Liver (tissue), 9 donors: Measurements from ENCODE around the gene OR2AE1. TPM values are rescaled to one million over a fixed set of nuclear protein-coding genes. Genes with fewer than 3 reads are reported as not detected.

ENCODE experiments used
- DNase-seq: peaks from one replicate; pipeline ENCODE4 v3.0.0-alpha.2; 2017; ENCODE audit warnings: low spot score
- H3K27ac ChIP-seq, 2 donors: one replicate each; pipeline ENCODE4 v1.7.0; 2013; ENCODE audit warnings: inconsistent platforms in 2 of 2, low read length in 2 of 2, control low read depth in 1 of 2, low read depth in 1 of 2, mild to moderate bottlenecking in 1 of 2
- H3K27me3 ChIP-seq, 4 donors: one replicate each; pipeline versions ENCODE4 v1.6.1 to v1.7.0; 2013; ENCODE audit warnings: low read length in 3 of 4, inconsistent platforms in 1 of 4, mild to moderate bottlenecking in 1 of 4, moderate library complexity in 1 of 4; ENCODE audit not compliant: control insufficient read depth in 4 of 4, insufficient read depth in 4 of 4
- H3K36me3 ChIP-seq, 4 donors: one replicate each; pipeline versions ENCODE4 v1.6.1 to v1.7.0; 2013; ENCODE audit warnings: low read length in 3 of 4, mild to moderate bottlenecking in 3 of 4, low read depth in 1 of 4, moderate library complexity in 1 of 4; ENCODE audit not compliant: control insufficient read depth in 4 of 4, insufficient read depth in 3 of 4
- H3K4me1 ChIP-seq, 4 donors: one replicate each; pipeline versions ENCODE4 v1.6.1 to v1.7.0; 2013; ENCODE audit warnings: low read length in 3 of 4, mild to moderate bottlenecking in 3 of 4, moderate library complexity in 1 of 4; ENCODE audit not compliant: control insufficient read depth in 4 of 4, insufficient read depth in 4 of 4
- H3K4me3 ChIP-seq, 3 donors: one replicate each; pipeline versions ENCODE4 v1.6.1 to v1.7.0; 2013; ENCODE audit warnings: low read length in 3 of 3, control low read depth in 1 of 3, low read depth in 1 of 3, mild to moderate bottlenecking in 1 of 3
- H3K9ac ChIP-seq, 2 donors: one replicate each; pipeline ENCODE4 v1.7.0; 2013; ENCODE audit warnings: low read length in 2 of 2, mild to moderate bottlenecking in 2 of 2, moderate library complexity in 2 of 2, control low read depth in 1 of 2, low read depth in 1 of 2
- H3K9me3 ChIP-seq, 4 donors: one replicate each; pipeline versions ENCODE4 v1.6.1 to v1.7.0; 2013; ENCODE audit warnings: low read length in 3 of 4; ENCODE audit not compliant: control insufficient read depth in 4 of 4
- EGR1 ChIP-seq, 2 donors: IDR thresholded peaks; 2 replicates each; pipeline ENCODE4 v1.6.1; 2016 to 2018; ENCODE audit warnings: antibody characterized with exemption in 2 of 2, low read depth in 2 of 2
- FOXA1 ChIP-seq: IDR thresholded peaks from 2 replicates; pipeline ENCODE4 v1.6.1; 2016; ENCODE audit warnings: antibody characterized with exemption
- FOXA2 ChIP-seq: IDR thresholded peaks from 2 replicates; pipeline ENCODE4 v1.6.1; 2016; ENCODE audit warnings: antibody characterized with exemption
- GABPA ChIP-seq, 2 donors: IDR thresholded peaks in 1 of 2; conservative IDR thresholded peaks in 1 of 2; 2 replicates each; pipeline ENCODE4 v1.6.1; 2016; ENCODE audit warnings: antibody characterized with exemption in 2 of 2, mild to moderate bottlenecking in 1 of 2, moderate library complexity in 1 of 2
- HNF4A ChIP-seq, 2 donors: conservative IDR thresholded peaks; 2 replicates each; pipeline ENCODE4 v1.6.1; 2016; ENCODE audit warnings: antibody characterized with exemption in 2 of 2, mild to moderate bottlenecking in 2 of 2
- HNF4G ChIP-seq: IDR thresholded peaks from 2 replicates; pipeline ENCODE4 v1.6.1; 2016; ENCODE audit warnings: antibody characterized with exemption
- JUND ChIP-seq, 2 donors: IDR thresholded peaks; 2 replicates each; pipeline ENCODE4 v1.6.1; 2016; ENCODE audit warnings: antibody characterized with exemption in 2 of 2
- NR2F2 ChIP-seq: IDR thresholded peaks from 2 replicates; pipeline ENCODE4 v1.6.1; 2016; ENCODE audit warnings: antibody characterized with exemption
- RAD21 ChIP-seq, 2 donors: IDR thresholded peaks; 2 replicates each; pipeline ENCODE4 v1.6.1; 2016; ENCODE audit warnings: antibody characterized with exemption in 2 of 2, mild to moderate bottlenecking in 2 of 2
- RXRA ChIP-seq, 2 donors: IDR thresholded peaks; 2 replicates each; pipeline ENCODE4 v1.6.1; 2017 to 2018; ENCODE audit warnings: antibody characterized with exemption in 2 of 2, mild to moderate bottlenecking in 1 of 2
- SP1 ChIP-seq: IDR thresholded peaks from 2 replicates; pipeline ENCODE4 v1.6.1; 2018; ENCODE audit warnings: antibody characterized with exemption, mild to moderate bottlenecking
- TAF1 ChIP-seq: conservative IDR thresholded peaks from 2 replicates; pipeline ENCODE4 v1.6.1; 2016; ENCODE audit warnings: antibody characterized with exemption, mild to moderate bottlenecking
- YY1 ChIP-seq: IDR thresholded peaks from 2 replicates; pipeline ENCODE4 v1.6.1; 2016; ENCODE audit warnings: antibody characterized with exemption, mild to moderate bottlenecking
- WGBS: extraction: QIAGEN DNeasy Blood & Tissue Kit; methylation state at CpG from one replicate; pipeline ENCODE4 v1.1.7; 2013; 5-methylcytosine and 5-hydroxymethylcytosine counted together
- polyA plus RNA-seq, 2 donors: library from polyadenylated mRNA; stranded (reverse) in 1 of 2; unstranded in 1 of 2; fragments of 200-250 nt in 1 of 2; fragments of >200 nt in 1 of 2; fragmentation: Nextera tagmentation in 1 of 2; extraction: Ambion mirVana in 1 of 2; gene quantifications; one replicate each; pipeline versions ENCODE4 v1.2.1 to v1.2.3, GENCODE V29; 2013 to 2015
- total RNA-seq, 2 donors: library from RNA; depleted of rRNA; stranded (reverse); fragments of >200 nt; gene quantifications; one replicate each; pipeline ENCODE4 v1.2.3, GENCODE V29; 2014
- TF ChIP-seq, protein P1 (sequence below): IDR thresholded peaks from 2 replicates; pipeline ENCODE4 v1.6.1; 2016; ENCODE audit warnings: antibody characterized with exemption, mild to moderate bottlenecking
- TF ChIP-seq, protein P2 (sequence below): fragments of 150-350 bp; IDR thresholded peaks from 2 replicates; pipeline ENCODE4 v1.5.1; 2017; ENCODE audit warnings: improper control_type of control experiment, low read depth, low read length; ENCODE audit not compliant: missing input control
- TF ChIP-seq, protein P3 (sequence below): IDR thresholded peaks from 2 replicates; pipeline ENCODE4 v1.6.1; 2016; ENCODE audit warnings: antibody characterized with exemption
- TF ChIP-seq, protein P4 (sequence below): IDR thresholded peaks from 2 replicates; pipeline ENCODE4 v1.6.1; 2016; ENCODE audit warnings: antibody characterized with exemption
- TF ChIP-seq, protein P5 (sequence below): IDR thresholded peaks from 2 replicates; pipeline ENCODE4 v1.6.1; 2016; ENCODE audit warnings: antibody characterized with exemption
- donor health status: healthy.
- donor health status: healthy.
- donor health status: healthy.
- donor health status: healthy.
- donor health status: healthy.

OR2AE1 gene
- total and polyA plus RNA-seq, 4 donors = 0.25 TPM; not detected in 3

DNA sequence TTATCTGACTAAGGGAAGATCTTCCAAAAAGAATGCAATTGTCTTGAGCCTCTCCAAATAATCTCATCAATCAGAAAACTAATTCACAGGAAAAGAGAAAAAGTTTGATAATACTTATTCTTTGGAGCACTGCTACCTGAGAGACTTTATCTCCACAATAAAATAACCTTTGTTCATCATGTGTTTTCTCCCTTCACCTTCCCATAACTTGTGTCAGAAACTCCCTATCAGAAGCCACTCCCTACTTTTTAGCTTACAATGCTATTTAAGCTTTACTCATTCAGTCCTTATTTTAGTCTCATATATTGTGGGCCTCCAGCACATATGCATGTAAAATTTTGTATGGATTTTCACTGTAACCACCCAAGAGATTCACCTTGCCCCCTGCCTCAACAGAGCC lies 48.0 kb downstream of the OR2AE1 start:
- H3K4me1 ChIP-seq = peaks cover 7 to 72% (median 48%) of the 10 kb centered on the region in 4 donors
- H3K4me3 ChIP-seq = peak overlapping the region; percentile 24 to 52 (median 34)
- no peaks in the 10 kb centered on the region for H3K9me3 ChIP-seq
- DNase-seq = no peak
- H3K27ac ChIP-seq = peak overlapping the region; percentile 91 to 97
- H3K9ac ChIP-seq = peak overlapping the region; percentile 35 to 87
- no peaks in the 10 kb centered on the region for H3K36me3 ChIP-seq
- no peaks in the 10 kb centered on the region for H3K27me3 ChIP-seq
- TF ChIP-seq RXRA (IDR thresholded peaks at IDR 0.05) (peak in 1 of 2 donors; percentile 56), RAD21 (IDR thresholded peaks at IDR 0.05) (no peak), FOXA2 (no peak), YY1 (no peak), TAF1 (no peak), GABPA (IDR thresholded peaks at IDR 0.05 in 1 of 2, conservative IDR thresholded peaks at IDR 0.05 in 1 of 2) (no peak), HNF4A (conservative IDR thresholded peaks at IDR 0.05) (peak in 1 of 2 donors; percentile 62), NR2F2 (no peak), HNF4G (no peak), SP1 (no peak), JUND (IDR thresholded peaks at IDR 0.05) (peak; percentile 6 to 41), EGR1 (IDR thresholded peaks at IDR 0.05; ENCODE audit: low read depth in 2 of 2) (no peak)
- TF ChIP-seq, protein P1, sequence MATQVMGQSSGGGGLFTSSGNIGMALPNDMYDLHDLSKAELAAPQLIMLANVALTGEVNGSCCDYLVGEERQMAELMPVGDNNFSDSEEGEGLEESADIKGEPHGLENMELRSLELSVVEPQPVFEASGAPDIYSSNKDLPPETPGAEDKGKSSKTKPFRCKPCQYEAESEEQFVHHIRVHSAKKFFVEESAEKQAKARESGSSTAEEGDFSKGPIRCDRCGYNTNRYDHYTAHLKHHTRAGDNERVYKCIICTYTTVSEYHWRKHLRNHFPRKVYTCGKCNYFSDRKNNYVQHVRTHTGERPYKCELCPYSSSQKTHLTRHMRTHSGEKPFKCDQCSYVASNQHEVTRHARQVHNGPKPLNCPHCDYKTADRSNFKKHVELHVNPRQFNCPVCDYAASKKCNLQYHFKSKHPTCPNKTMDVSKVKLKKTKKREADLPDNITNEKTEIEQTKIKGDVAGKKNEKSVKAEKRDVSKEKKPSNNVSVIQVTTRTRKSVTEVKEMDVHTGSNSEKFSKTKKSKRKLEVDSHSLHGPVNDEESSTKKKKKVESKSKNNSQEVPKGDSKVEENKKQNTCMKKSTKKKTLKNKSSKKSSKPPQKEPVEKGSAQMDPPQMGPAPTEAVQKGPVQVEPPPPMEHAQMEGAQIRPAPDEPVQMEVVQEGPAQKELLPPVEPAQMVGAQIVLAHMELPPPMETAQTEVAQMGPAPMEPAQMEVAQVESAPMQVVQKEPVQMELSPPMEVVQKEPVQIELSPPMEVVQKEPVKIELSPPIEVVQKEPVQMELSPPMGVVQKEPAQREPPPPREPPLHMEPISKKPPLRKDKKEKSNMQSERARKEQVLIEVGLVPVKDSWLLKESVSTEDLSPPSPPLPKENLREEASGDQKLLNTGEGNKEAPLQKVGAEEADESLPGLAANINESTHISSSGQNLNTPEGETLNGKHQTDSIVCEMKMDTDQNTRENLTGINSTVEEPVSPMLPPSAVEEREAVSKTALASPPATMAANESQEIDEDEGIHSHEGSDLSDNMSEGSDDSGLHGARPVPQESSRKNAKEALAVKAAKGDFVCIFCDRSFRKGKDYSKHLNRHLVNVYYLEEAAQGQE = peak; percentile 13

DNA sequence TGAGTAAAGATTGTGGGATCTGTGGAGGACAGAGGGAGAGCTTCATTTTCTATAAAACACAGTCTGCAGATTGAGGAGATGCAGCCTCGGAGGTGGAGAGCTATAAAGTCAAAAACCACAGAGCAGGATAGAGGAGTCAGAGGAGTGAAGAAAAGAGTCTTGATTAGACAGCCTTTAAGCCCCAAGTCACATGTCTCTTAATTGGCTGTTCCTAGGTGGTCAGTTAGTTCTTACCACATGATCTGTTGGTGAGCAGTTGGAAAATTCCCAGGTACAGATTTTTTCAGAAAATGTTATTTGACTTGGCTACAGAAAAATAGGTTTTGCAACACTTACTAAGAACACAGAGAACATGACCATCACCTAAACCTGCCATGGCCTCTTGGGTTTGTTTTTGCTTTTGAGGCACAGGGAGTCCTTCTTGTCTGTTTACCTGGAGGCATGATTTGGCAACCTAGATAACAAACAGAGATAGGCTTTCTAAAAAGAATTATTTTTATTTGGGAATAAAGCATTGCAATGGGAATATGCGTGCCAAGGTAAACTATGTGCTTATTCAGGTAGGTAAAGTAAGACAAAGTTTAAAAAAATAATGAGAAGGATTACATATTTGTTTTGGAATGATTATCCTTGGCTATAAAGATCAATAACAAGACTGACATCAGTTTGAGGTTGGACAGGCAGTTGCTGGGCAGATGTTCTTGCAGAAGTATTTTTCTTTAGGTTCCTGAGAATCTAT lies 49.6 kb downstream of the OR2AE1 start:
- peak; percentile 36 for DNase-seq
- Histone ChIP-seq H3K27me3 (no peaks in the 10 kb centered on the region), H3K4me3 (peak overlapping the region in 2 of 3 donors; percentile 35 to 52), H3K27ac (peak overlapping the region; percentile 91 to 97), H3K4me1 (peaks cover 10 to 64% (median 38%) of the 10 kb centered on the region in 4 donors), H3K9ac (peak overlapping the region in 1 of 2 donors; percentile 75), H3K9me3 (no peaks in the 10 kb centered on the region), H3K36me3 (no peaks in the 10 kb centered on the region)
- TF ChIP-seq HNF4A (conservative IDR thresholded peaks at IDR 0.05) (peak; percentile 81 to 88), GABPA (IDR thresholded peaks at IDR 0.05 in 1 of 2, conservative IDR thresholded peaks at IDR 0.05 in 1 of 2) (peak in 1 of 2 donors; percentile 34), RAD21 (IDR thresholded peaks at IDR 0.05) (peak; percentile 61 to 70), SP1 (peak; percentile 99), NR2F2 (peak; percentile 69), HNF4G (peak; percentile 56), FOXA1 (peak; percentile 77), TAF1 (peak; percentile 85), JUND (IDR thresholded peaks at IDR 0.05) (peak; percentile 89 to 92), FOXA2 (peak; percentile 93), EGR1 (IDR thresholded peaks at IDR 0.05; ENCODE audit: low read depth in 2 of 2) (peak in 1 of 2 donors; percentile 69), RXRA (IDR thresholded peaks at IDR 0.05) (peak; percentile 99), YY1 (peak; percentile 88)
- TF ChIP-seq, protein P2, sequence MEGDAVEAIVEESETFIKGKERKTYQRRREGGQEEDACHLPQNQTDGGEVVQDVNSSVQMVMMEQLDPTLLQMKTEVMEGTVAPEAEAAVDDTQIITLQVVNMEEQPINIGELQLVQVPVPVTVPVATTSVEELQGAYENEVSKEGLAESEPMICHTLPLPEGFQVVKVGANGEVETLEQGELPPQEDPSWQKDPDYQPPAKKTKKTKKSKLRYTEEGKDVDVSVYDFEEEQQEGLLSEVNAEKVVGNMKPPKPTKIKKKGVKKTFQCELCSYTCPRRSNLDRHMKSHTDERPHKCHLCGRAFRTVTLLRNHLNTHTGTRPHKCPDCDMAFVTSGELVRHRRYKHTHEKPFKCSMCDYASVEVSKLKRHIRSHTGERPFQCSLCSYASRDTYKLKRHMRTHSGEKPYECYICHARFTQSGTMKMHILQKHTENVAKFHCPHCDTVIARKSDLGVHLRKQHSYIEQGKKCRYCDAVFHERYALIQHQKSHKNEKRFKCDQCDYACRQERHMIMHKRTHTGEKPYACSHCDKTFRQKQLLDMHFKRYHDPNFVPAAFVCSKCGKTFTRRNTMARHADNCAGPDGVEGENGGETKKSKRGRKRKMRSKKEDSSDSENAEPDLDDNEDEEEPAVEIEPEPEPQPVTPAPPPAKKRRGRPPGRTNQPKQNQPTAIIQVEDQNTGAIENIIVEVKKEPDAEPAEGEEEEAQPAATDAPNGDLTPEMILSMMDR = no peak
- TF ChIP-seq, protein P3, sequence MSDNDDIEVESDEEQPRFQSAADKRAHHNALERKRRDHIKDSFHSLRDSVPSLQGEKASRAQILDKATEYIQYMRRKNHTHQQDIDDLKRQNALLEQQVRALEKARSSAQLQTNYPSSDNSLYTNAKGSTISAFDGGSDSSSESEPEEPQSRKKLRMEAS = peak; percentile 73
- TF ChIP-seq, protein P4, sequence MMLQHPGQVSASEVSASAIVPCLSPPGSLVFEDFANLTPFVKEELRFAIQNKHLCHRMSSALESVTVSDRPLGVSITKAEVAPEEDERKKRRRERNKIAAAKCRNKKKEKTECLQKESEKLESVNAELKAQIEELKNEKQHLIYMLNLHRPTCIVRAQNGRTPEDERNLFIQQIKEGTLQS = peak; percentile 82
- TF ChIP-seq, protein P1 = peak; percentile 77
- TF ChIP-seq, protein P5, sequence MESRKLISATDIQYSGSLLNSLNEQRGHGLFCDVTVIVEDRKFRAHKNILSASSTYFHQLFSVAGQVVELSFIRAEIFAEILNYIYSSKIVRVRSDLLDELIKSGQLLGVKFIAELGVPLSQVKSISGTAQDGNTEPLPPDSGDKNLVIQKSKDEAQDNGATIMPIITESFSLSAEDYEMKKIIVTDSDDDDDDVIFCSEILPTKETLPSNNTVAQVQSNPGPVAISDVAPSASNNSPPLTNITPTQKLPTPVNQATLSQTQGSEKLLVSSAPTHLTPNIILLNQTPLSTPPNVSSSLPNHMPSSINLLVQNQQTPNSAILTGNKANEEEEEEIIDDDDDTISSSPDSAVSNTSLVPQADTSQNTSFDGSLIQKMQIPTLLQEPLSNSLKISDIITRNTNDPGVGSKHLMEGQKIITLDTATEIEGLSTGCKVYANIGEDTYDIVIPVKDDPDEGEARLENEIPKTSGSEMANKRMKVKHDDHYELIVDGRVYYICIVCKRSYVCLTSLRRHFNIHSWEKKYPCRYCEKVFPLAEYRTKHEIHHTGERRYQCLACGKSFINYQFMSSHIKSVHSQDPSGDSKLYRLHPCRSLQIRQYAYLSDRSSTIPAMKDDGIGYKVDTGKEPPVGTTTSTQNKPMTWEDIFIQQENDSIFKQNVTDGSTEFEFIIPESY = peak; percentile 92
- WGBS = 31% methylated on average over 2 of the region's 2 CpGs
